Peyer's patch (tissue), 4 donors: ENCODE measurements around the gene RBM19.

Experiments
- CTCF ChIP-seq, 6 experiments: fragments of 450-650 bp in 4 of 6; fragments of 200-600 bp in 2 of 6; sonication (generic) in 1 of 6; IDR thresholded peaks; one replicate each; pipeline ENCODE4 v1.5.1; 2017 to 2019; ENCODE audit warnings: antibody characterized with exemption in 6 of 6, mild to moderate bottlenecking in 3 of 6, moderate library complexity in 1 of 6
- POLR2A ChIP-seq, 2 donors: fragments of 450-650 bp; IDR thresholded peaks; one replicate each; pipeline ENCODE4 v1.5.1; 2017; ENCODE audit warnings: antibody characterized with exemption in 2 of 2, mild to moderate bottlenecking in 2 of 2, moderate library complexity in 2 of 2

GRCh38 chr12:113862590-113863454 is 103.3 kb downstream of the RBM19 start:
- TF ChIP-seq CTCF (IDR thresholded peaks at IDR 0.05), result no peak
- no peak for TF ChIP-seq POLR2A (IDR thresholded peaks at IDR 0.05)
